ENCODE data around the gene SLC2A9.

The SLC2A9 gene

GRCh38 chr4:10023806-10024205 is 2.5 kb upstream of the SLC2A9 start:
- POLR2A ChIA-PET, result no interaction called here
- CTCF ChIA-PET, result interaction anchor here (1.2 to 2.7 kb wide), 4 partner anchors 10 to 320 kb away, joined by 3 to 19 read pairs (median 5); no protein-coding TSS in a partner anchor
- DNase-seq (ENCODE audit: extremely low spot score), result no peak
- TF ChIP-seq CTCF (IDR thresholded peaks at IDR 0.05; ENCODE audit: control extremely low read depth, extremely low read depth, low read depth, missing control alignments), result no peak

- CTCF ChIA-PET, result interaction anchor here (1.2 to 2.7 kb wide), 3 partner anchors 9 to 319 kb away, joined by 3 to 19 read pairs (median 5); no protein-coding TSS in a partner anchor
Observed at GRCh38 chr4:10023050-10023419, 1.7 kb upstream of the SLC2A9 start.

GRCh38 chr4:10022346-10023049 is 1.2 kb upstream of the SLC2A9 start:
- ChIA-PET POLR2A (no interaction called here), CTCF (interaction anchor here (1.2 to 2.7 kb wide), 3 partner anchors 8 to 319 kb away, joined by 3 to 19 read pairs (median 5); no protein-coding TSS in a partner anchor)
- DNase-seq (ENCODE audit: extremely low spot score), result no peak
- no peak for TF ChIP-seq CTCF (IDR thresholded peaks at IDR 0.05; ENCODE audit: control extremely low read depth, extremely low read depth, low read depth, missing control alignments)

More at GRCh38 chr4:10023050-10023419, 1.7 kb upstream of the SLC2A9 start:
- TF ChIP-seq CTCF (IDR thresholded peaks at IDR 0.05; ENCODE audit: control extremely low read depth, extremely low read depth, low read depth, missing control alignments), result no peak
- POLR2A ChIA-PET, result no interaction called here
- no peak for DNase-seq (ENCODE audit: extremely low spot score)

- TF ChIP-seq CTCF (IDR thresholded peaks at IDR 0.05; ENCODE audit: control extremely low read depth, extremely low read depth, low read depth, missing control alignments), result no peak
- CTCF ChIA-PET, result no interaction called here
- POLR2A ChIA-PET, result no interaction called here
Observed at GRCh38 chr4:10021653-10022023, 341 bp upstream of the SLC2A9 start.

GRCh38 chr4:10020106-10020505 is 1.2 kb downstream of the SLC2A9 start:
- no peak for TF ChIP-seq CTCF (IDR thresholded peaks at IDR 0.05; ENCODE audit: control extremely low read depth, extremely low read depth, low read depth, missing control alignments)
- CTCF ChIA-PET, result interaction anchor here (1.0 to 2.6 kb wide), 5 partner anchors 12 to 488 kb away, joined by 3 to 22 read pairs (median 4); no protein-coding TSS in a partner anchor
- POLR2A ChIA-PET, result no interaction called here
- DNase-seq (ENCODE audit: extremely low spot score), result no peak

More at GRCh38 chr4:10021653-10022023, 341 bp upstream of the SLC2A9 start:
- no peak for DNase-seq (ENCODE audit: extremely low spot score)

- CTCF ChIA-PET, result interaction anchor here (0.7 to 2.6 kb wide), 17 partner anchors 8 to 487 kb away, joined by 3 to 22 read pairs (median 4); no protein-coding TSS in a partner anchor
- no peak for TF ChIP-seq CTCF (IDR thresholded peaks at IDR 0.05; ENCODE audit: control extremely low read depth, extremely low read depth, low read depth, missing control alignments)
- DNase-seq (ENCODE audit: extremely low spot score), result no peak
- POLR2A ChIA-PET, result no interaction called here
Observed at GRCh38 chr4:10019521-10020051, 1.7 kb downstream of the SLC2A9 start.
